HepG2 (cell line): ENCODE results near the gene FGF21. TPM values are rescaled to one million over a fixed set of nuclear protein-coding genes. Genes with fewer than 3 reads are reported as not detected.
A peak's percentile ranks its signal among the peaks of the same experiment; 100 is the strongest.

ENCODE experiments used
- FOSL2 ChIP-seq: sonication (generic); formaldehyde crosslinking; IDR thresholded peaks from 2 replicates; pipeline ENCODE4 v1.4.0; 2020; ENCODE audit warnings: missing genetic modification reagents
- FOXP1 ChIP-seq, 2 experiments: fragments of 450-650 bp in 1 of 2; IDR thresholded peaks; 2 replicates each; pipeline ENCODE4 v1.6.1; 2017 to 2018; ENCODE audit warnings: antibody characterized with exemption in 1 of 2
- HMG20A ChIP-seq: IDR thresholded peaks from 2 replicates; pipeline ENCODE4 v1.6.1; 2016; ENCODE audit warnings: borderline replicate concordance
- KLF12 ChIP-seq: sonication (generic); formaldehyde crosslinking; IDR thresholded peaks from 2 replicates; pipeline ENCODE4 v1.4.0; 2020; ENCODE audit warnings: missing genetic modification reagents, borderline replicate concordance
- KLF15 ChIP-seq: sonication (generic); formaldehyde crosslinking; IDR thresholded peaks from 2 replicates; pipeline ENCODE4 v1.8.1; 2023; ENCODE audit warnings: borderline replicate concordance, mild to moderate bottlenecking, inconsistent platforms, missing genetic modification reagents, mixed read lengths
- MTF1 ChIP-seq: sonication (generic); formaldehyde crosslinking; IDR thresholded peaks from 2 replicates; pipeline ENCODE4 v1.5.0; 2020; ENCODE audit warnings: missing genetic modification reagents
- RXRA ChIP-seq: sonication (generic); formaldehyde crosslinking; IDR thresholded peaks from 2 replicates; pipeline ENCODE4 v1.5.1; 2020; ENCODE audit warnings: missing genetic modification reagents
- ZNF121 ChIP-seq: sonication (generic); formaldehyde crosslinking; IDR thresholded peaks from 2 replicates; pipeline ENCODE4 v1.5.0; 2020; ENCODE audit warnings: mild to moderate bottlenecking, missing genetic modification reagents
- ZNF138 ChIP-seq: sonication (generic); formaldehyde crosslinking; IDR thresholded peaks from 2 replicates; pipeline ENCODE4 v1.5.0; 2020; ENCODE audit warnings: mild to moderate bottlenecking, low read depth, missing genetic modification reagents
- ZNF296 ChIP-seq: sonication (generic); formaldehyde crosslinking; conservative IDR thresholded peaks from 2 replicates; pipeline ENCODE4 v1.5.0; 2020; ENCODE audit warnings: mild to moderate bottlenecking, missing genetic modification reagents
- ZNF747 ChIP-seq: sonication (generic); formaldehyde crosslinking; IDR thresholded peaks from 2 replicates; pipeline ENCODE4 v1.8.1; 2023; ENCODE audit warnings: missing genetic modification reagents, mild to moderate bottlenecking, borderline replicate concordance
- ZNF766 ChIP-seq: sonication (generic); formaldehyde crosslinking; IDR thresholded peaks from 2 replicates; pipeline ENCODE4 v1.5.0; 2020; ENCODE audit warnings: missing genetic modification reagents, borderline replicate concordance
- polyA plus RNA-seq, 8 experiments: library from polyadenylated mRNA; depleted of rRNA in 3 of 8; stranded (reverse) in 7 of 8; unstranded in 1 of 8; fragments of >200 nt; fragmentation: Illumina TruSeq in 4 of 8; extraction: Trizol in 4 of 8; gene quantifications; 2 replicates each; pipeline versions ENCODE4 v1.2.1 to v1.2.3, GENCODE V29; 2011 to 2016; ENCODE audit warnings: low read depth in 4 of 8, missing spikeins in 1 of 8, mixed read lengths in 1 of 8; ENCODE audit not compliant: insufficient read depth in 1 of 8
- total RNA-seq, 5 experiments: library from RNA; depleted of rRNA; stranded (reverse); fragments of >200 nt; fragmentation: Illumina TruSeq; extraction: Trizol; gene quantifications; 2 replicates each; pipeline ENCODE4 v1.2.3, GENCODE V29; 2016; ENCODE audit warnings: low read depth in 1 of 5
- TF ChIP-seq, protein P1 (sequence below): sonication (generic); formaldehyde crosslinking; IDR thresholded peaks from 2 replicates; pipeline ENCODE4 v1.5.0; 2020; ENCODE audit warnings: mild to moderate bottlenecking, missing genetic modification reagents
- TF ChIP-seq, protein P2 (sequence below): sonication (generic); formaldehyde crosslinking; IDR thresholded peaks from 2 replicates; pipeline ENCODE4 v1.5.1; 2020; ENCODE audit warnings: missing genetic modification reagents, mild to moderate bottlenecking, borderline replicate concordance
- TF ChIP-seq, protein P3 (sequence below): sonication (generic); formaldehyde crosslinking; IDR thresholded peaks from 2 replicates; pipeline ENCODE4 v1.8.0; 2022; ENCODE audit warnings: missing genetic modification reagents, mild to moderate bottlenecking, borderline replicate concordance

The FGF21 gene
- total and polyA plus RNA-seq, 2 of the 13 experiments (the other 11 are each of a cell fraction or from before 2014, with no cell fraction given): 0.17 TPM; not detected in 1

- TF ChIP-seq, protein P1, sequence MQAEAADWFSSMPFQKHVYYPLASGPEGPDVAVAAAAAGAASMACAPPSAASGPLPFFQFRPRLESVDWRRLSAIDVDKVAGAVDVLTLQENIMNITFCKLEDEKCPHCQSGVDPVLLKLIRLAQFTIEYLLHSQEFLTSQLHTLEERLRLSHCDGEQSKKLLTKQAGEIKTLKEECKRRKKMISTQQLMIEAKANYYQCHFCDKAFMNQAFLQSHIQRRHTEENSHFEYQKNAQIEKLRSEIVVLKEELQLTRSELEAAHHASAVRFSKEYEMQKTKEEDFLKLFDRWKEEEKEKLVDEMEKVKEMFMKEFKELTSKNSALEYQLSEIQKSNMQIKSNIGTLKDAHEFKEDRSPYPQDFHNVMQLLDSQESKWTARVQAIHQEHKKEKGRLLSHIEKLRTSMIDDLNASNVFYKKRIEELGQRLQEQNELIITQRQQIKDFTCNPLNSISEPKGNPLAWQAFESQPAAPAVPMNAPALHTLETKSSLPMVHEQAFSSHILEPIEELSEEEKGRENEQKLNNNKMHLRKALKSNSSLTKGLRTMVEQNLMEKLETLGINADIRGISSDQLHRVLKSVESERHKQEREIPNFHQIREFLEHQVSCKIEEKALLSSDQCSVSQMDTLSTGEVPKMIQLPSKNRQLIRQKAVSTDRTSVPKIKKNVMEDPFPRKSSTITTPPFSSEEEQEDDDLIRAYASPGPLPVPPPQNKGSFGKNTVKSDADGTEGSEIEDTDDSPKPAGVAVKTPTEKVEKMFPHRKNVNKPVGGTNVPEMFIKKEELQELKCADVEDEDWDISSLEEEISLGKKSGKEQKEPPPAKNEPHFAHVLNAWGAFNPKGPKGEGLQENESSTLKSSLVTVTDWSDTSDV: no peak
- TF ChIP-seq, protein P2, sequence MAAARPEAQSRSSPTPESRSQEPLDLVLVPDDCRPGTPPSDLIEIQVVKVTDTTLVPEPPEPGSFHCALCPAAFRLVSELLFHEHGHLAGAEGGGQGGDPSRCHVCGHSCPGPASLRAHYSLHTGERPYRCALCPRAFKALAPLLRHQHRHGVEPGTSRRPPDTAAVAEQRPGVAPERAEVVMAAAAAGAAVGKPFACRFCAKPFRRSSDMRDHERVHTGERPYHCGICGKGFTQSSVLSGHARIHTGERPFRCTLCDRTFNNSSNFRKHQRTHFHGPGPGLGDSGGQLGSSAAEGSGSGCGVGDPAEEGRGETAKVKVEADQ (CRISPR knock-in tag): 0 out of 2 replicates have a peak, but pooled peaks have one; percentile 82
- TF ChIP-seq ZNF121 (CRISPR knock-in tag) (peak; percentile 30; the same call in 1 of the 2 replicates), ZNF747 (CRISPR knock-in tag) (0 out of 2 replicates have a peak, but pooled peaks have one; percentile 19), HMG20A (no peak), KLF12 (CRISPR knock-in tag) (0 out of 2 replicates have a peak, but pooled peaks have one; percentile 20), FOSL2 (CRISPR knock-in tag) (peak; percentile 67), MTF1 (CRISPR knock-in tag) (no peak), ZNF138 (CRISPR knock-in tag) (no peak), RXRA (0 out of 2 replicates have a peak, but pooled peaks have one; percentile 15), FOXP1 (IDR thresholded peaks at IDR 0.05) (no peak), FOXP1 (CRISPR knock-in tag; IDR thresholded peaks at IDR 0.05) (0 out of 2 replicates have a peak, but pooled peaks have one; percentile 18), ZNF766 (CRISPR knock-in tag) (no peak; the same call in 1 of the 2 replicates), KLF15 (CRISPR knock-in tag) (no peak), ZNF296 (CRISPR knock-in tag) (no peak)
- TF ChIP-seq, protein P3, sequence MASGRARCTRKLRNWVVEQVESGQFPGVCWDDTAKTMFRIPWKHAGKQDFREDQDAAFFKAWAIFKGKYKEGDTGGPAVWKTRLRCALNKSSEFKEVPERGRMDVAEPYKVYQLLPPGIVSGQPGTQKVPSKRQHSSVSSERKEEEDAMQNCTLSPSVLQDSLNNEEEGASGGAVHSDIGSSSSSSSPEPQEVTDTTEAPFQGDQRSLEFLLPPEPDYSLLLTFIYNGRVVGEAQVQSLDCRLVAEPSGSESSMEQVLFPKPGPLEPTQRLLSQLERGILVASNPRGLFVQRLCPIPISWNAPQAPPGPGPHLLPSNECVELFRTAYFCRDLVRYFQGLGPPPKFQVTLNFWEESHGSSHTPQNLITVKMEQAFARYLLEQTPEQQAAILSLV (CRISPR knock-in tag): peak; percentile 3; the same call in 1 of the 2 replicates
Observed at GRCh38 chr19:48806818-48807589, 51.7 kb downstream of the FGF21 start (continued).
